ENCODE data around the gene OR1J4.
A peak's percentile ranks its signal among the peaks of the same experiment; 100 is the strongest.
"Not testable (repeated sequence)": the region's sequence is repeated elsewhere in the genome, so short reads cannot be mapped to it uniquely, and the experiment has no call there.

OR1J4 gene, protein sequence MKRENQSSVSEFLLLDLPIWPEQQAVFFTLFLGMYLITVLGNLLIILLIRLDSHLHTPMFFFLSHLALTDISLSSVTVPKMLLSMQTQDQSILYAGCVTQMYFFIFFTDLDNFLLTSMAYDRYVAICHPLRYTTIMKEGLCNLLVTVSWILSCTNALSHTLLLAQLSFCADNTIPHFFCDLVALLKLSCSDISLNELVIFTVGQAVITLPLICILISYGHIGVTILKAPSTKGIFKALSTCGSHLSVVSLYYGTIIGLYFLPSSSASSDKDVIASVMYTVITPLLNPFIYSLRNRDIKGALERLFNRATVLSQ

DNA sequence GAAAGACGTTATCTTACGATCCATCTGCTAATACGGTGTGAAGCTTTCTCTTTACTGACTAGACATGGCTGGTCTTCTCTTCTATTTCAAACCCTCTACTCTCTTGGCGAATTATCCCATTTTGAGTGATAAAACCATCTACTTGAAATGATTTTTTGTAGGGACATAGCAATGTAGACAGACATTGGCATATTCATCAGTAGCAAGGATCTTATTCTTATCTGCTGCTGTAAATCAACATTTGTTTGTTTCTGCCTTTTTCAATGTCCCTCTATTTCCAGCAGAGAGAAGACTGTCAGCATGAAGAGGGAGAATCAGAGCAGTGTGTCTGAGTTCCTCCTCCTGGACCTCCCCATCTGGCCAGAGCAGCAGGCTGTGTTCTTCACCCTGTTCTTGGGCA, at the start of gene OR1J4:
Gene OR1J4 (plus strand): TSS at position 301 of the 400 bp plus-strand sequence. CDS start 0 bp downstream, at position 301.
- DNase-seq (ENCODE audit: low spot score), result no peak

DNA sequence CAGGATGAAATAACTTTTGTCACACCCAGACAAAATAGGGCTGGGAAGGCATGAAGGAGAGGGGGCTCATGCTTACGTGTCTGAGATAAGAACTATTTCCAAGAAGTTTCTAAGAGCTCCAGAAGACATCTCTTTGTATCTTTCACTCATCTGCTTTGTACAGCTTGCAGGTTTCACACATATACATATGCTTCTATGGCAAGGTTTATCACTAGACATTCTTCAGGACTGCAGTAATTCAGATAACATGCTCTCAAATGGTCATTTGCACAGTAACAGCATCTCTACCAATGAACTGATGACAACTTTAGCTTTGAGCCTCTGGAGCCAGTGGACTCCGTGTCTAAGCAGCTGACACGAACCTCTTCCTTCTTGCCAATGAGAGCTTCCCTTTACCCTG, 44.4 kb upstream of the OR1J4 start:
- DNase-seq (ENCODE audit: low spot score), result no peak

DNA sequence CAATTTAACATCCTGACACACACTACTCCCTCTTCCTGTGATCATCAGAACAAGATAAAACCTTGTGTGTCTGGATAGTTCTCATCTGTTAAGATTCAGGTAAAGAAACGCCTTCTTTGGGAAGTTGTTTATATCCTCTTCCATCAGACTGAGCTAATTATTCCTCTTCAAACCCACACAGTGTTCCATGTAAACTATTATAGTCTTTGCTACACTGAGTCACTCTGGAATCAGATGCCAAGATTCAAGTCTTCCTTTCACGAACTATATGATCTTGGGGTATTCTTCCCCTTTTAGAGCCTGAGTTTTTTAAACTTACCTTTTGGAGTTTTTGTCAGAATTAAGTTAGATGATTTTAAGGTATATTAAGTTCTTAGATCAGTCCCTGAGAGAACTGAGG, 43.2 kb upstream of the OR1J4 start:
- DNase-seq (ENCODE audit: low spot score), result no peak

DNA sequence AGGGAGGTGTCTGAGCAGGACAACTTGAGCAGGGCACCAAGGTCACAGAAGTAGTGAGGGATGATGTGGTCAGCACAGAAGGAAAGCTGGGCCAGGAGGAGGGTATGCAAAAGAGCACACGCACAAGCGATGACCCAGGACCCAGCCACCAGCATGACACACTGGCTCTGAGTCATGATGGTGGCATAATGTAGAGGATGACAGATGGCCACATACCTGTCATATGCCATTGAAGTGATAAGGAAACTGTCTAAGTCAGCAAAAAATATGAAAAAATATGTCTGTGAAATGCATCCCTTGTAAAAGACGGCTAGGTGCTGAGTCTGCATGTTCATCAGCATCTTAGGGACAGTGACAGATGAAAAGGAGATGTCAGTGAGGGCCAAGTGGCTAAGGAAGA, 41.6 kb upstream of the OR1J4 start:
- no peak for DNase-seq (ENCODE audit: low spot score)

DNA sequence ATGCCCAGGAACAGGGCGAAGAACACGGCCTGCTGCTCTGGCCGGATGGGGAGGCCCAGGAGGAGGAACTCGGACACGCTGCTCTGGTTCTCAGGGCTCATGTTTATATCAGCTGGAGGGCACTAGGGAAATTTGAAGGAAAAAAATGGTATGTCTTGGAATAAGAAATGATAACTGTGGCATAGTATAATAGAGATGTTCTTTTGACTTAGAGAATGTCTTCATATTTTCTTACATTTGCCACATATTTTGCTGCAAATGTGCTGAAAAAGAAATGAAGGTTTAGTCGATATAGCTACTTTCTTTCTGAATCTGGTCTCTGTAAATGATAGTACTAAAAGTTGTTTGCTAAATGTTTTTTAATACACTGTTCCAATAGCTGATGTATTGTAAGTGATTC, 41.1 kb upstream of the OR1J4 start, which contains the start of gene OR1J1:
Gene OR1J1 (minus strand): TSS at position 101 of the 400 bp plus-strand sequence. CDS start 0 bp downstream, at position 101.
- DNase-seq (ENCODE audit: low spot score), result no peak

DNA sequence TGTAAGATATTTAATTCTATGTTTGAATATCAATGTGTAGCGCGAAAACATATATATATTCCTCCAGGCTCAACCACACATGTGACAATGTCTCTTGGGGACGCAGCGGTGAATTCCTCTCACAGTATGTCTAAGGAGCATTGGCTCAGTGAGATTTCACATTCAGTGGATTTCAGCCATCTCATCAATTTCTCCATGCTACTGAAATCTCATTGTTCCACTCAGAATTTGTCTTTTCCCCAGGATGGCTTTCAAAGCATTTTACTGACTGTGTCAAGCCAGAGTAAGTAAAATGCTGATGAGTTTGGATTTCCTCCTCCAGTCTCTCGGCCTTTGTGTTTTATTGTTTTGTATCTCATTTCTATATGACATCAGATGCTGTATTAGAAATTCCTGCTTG, 39.9 kb upstream of the OR1J4 start:
- DNase-seq (ENCODE audit: low spot score), result no peak

DNA sequence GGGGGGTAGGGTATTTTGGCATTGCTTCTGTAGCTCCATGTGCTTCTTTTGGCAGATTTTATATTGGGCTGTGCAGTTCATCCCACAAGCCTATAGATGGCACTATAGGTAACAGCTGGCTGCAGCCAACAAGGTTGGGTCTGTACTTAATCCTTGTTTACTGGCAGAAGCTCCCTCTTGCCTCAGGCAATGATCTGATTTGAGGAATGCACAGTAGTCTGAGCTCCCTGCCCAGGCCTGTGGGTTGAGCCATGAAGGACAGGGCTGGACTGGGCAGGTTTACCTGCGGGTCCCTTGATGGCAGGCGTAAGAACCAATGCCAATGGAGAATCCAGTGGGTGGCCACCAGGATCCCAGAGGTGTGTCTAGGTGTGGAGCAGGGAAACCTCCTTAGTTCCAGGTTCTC, 20.1 kb upstream of the OR1J4 start:
- peak; percentile 48 for DNase-seq (ENCODE audit: low spot score)

DNA sequence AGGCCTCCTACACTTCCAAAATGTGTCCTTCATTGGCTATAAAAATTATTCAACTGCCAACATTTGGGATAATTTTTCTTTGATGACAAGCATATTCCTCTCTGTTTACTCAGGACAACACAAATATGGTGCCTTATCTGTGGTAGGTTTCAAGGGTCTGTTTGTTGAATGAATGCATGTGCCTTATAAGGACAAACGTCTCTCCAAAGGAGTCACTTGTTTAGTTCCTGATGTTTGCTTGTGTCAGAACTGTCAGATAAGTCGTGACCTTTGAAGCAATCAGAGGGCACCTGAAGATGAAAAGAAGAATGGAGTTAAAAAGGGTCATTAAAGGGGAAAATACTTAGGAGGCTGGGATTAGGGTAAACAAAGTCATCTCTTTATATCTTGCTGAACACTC, 12.0 kb upstream of the OR1J4 start:
- no peak for DNase-seq (ENCODE audit: low spot score)

DNA sequence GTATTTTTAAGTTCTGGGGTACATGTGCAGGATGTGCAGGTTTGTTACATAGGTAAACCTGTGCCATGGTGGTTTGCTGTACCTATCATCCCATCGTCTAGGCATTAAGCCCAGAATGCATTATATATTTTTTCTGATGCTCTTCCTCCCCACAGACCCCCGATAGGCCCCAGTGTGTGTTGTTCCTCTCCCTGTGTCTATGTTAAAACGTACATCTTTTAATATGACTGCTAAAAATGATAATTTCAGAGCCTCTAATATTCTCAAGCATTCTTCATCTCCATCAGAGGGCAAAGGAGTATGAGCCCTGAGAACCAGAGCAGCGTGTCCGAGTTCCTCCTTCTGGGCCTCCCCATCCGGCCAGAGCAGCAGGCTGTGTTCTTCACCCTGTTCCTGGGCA, 8.4 kb upstream of the OR1J4 start, which contains the start of gene OR1J2:
Gene OR1J2 (plus strand): TSS at position 301 of the 400 bp plus-strand sequence. CDS start 0 bp downstream, at position 301.
- no peak for DNase-seq (ENCODE audit: low spot score)

DNA sequence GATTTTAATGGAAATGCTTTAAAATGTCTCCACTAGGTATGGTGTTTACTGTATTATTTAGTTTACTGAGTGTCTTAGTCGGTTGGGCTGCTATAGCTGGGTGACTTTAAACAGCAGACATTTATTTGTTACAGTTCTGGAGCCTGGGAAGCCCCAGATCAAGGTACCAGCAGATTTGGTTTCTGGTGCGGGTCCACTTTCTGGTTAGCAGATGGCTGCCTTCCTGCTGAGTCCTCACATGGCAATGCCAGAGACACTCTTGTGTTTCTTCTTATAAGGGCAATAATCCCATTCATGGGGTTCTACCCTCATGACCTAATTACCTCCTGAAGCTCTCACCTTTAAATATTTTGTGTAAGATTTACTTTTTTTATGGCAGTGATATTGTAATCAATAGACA, 715 bp upstream of the OR1J4 start:
- no peak for DNase-seq (ENCODE audit: low spot score)

DNA sequence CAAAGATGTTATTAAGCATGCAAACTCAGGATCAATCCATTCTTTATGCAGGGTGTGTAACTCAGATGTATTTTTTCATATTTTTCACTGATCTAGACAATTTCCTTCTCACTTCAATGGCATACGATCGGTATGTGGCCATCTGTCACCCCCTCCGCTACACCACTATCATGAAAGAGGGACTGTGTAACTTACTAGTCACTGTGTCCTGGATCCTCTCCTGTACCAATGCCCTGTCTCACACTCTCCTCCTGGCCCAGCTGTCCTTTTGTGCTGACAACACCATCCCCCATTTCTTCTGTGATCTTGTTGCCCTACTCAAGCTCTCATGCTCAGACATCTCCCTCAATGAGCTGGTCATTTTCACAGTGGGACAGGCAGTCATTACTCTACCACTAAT, 435 bp downstream of the OR1J4 start:
- DNase-seq (ENCODE audit: low spot score), result no peak

DNA sequence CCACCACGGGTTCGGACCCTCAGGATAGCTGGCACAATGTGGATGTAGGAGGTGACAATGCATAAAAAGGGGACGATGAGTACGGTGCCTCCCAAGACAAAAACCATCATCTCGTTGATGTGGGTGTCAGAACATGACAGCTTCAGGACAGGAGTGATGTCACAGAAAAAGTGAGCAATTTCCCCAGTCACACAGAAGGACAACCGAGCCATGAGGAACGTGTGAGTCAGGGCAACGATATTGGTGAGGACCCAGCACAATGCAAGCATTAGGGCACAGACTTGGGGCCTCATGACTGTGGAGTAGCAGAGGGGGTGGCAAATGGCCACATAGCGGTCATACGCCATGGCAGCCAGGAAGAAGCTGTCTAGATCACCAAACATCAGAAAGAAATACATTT, 7.7 kb downstream of the OR1J4 start:
- DNase-seq (ENCODE audit: low spot score), result no peak

DNA sequence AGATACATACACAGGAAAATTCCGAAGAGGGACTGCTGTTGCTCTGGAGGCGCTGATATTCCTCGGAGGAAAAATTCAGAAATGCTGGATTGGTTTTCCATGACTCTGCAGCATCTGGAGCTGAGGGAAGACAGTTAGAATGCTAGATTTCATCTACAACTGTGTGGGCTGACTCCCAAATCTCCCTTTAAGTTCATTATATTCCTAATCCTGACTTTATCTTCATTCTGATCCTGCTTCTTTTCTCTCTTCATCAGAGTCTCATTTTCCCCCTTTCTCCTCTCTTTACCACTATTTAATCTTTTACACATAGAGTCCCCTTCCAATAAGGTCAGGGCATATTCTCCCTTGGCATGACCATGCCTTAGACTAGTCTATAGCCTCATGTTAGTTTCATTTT, 8.3 kb downstream of the OR1J4 start, which contains the start of gene OR1N1:
Gene OR1N1 (minus strand): TSS at position 101 of the 400 bp plus-strand sequence. CDS start 0 bp downstream, at position 101.
- no peak for DNase-seq (ENCODE audit: low spot score)

DNA sequence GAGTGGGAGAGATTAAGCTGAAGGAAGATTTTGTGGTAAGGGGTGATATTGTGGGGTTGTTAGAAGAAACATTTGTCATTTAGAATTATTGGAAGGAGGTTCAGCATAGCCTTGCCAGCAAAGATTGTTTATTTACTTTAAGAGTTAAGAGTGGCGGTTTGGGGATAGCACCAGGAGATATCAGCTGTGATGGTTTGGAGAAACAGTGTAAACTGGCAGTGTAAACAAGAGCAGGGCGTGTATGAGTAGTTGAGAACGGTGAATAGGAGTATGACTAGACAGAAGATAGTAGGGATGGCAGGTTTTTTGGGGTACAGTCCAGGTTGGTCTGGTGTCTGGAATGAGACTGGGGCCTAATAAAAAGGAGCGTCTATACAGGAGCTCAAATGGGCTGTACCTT, 12.2 kb downstream of the OR1J4 start:
- not testable (repeated sequence) for DNase-seq (ENCODE audit: low spot score)

DNA sequence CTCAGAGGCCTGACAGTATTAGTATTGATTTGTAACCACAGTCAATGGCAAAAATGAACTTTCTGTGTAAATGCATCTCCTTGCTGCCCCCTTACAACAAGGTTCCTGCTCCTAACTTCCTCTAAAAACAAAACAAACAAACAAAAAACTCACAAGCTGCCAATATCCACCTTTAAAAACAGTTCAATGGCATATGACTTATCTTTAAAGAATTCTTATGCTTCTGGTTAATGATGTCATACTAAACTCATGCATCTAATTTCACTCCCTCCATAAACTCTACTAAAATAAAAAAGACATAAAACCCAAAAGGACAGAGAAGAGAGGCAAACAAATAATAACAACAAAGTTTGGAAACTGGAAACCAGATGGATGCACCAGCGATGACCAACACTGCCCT, 17.2 kb downstream of the OR1J4 start:
- DNase-seq (ENCODE audit: low spot score), result no peak

DNA sequence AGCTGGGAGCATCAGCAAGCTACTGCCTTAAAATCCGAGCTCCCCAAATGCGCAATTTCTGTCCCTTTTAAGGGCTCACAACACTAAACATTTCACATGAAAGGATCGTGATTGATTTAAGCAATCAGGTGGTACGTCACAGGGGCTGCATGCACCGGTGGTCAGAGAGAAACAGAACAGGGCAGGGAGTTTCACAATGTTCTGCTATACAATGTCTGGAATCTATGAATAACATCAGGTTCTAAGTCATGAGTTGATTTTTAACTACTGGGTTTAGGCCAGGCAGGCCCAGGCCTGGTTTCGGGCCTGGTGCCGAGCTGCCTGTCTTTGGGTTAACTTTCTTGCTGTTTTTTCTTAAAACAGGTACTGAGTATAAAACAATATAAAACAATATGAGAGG, 18.1 kb downstream of the OR1J4 start:
- not testable (repeated sequence) for DNase-seq (ENCODE audit: low spot score)

DNA sequence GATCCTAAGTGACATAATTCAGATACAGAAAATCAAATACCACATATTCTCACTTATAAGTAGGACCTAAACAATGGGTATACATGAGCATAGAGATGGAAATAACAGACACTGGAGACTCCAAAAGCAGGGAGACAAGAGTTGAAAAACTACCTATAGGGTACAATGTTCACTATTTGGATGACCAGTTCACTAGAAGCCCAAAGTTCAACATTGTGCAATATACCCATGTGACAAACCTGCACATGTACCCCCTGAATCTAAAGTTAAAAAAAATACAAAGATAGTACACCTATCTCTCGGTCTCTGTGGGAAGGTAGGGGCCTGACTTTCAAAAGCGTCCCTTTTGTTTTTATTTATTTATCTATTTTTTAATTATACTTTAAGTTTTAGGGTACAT, 19.8 kb downstream of the OR1J4 start:
- DNase-seq (ENCODE audit: low spot score), result no peak

DNA sequence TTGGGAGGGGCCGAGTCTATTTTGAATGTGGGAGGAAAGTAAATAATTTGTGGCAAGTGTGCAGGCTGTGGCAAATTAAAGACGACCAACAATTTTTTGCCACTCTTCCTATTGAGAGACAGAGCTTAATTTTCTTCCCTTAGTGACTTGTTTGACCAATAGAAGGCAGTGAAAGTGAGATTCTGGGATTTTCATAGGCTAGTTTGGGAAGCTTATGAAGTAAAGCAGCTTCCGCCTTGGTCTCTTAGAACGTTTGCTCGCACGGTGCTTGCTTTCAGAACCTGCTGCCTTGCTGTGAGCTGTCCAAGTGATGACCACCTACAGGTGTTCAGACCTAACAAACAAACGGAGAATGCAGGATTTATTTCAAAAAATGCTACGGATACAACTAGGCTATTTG, 27.3 kb downstream of the OR1J4 start:
- no peak for DNase-seq (ENCODE audit: low spot score)

DNA sequence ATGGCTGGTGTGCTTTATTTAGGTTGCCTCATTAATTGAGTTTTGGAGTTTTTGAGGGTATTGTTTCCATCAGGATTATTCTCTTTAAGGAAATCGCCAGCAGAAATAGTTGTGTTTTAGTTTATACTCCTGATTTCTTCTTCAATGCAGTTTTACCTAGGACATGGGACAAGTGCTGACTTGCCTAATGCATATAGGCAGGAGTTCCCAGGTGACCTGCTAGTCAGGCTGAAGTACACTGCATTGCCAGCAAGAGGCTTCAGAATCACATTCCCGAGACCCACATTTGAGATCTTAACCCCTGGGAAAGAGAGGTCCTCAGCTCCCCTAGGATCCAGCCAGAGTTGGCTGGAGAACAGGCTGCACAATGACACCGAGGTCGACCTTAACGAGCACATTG, 32.4 kb downstream of the OR1J4 start:
- DNase-seq (ENCODE audit: low spot score), result no peak

DNA sequence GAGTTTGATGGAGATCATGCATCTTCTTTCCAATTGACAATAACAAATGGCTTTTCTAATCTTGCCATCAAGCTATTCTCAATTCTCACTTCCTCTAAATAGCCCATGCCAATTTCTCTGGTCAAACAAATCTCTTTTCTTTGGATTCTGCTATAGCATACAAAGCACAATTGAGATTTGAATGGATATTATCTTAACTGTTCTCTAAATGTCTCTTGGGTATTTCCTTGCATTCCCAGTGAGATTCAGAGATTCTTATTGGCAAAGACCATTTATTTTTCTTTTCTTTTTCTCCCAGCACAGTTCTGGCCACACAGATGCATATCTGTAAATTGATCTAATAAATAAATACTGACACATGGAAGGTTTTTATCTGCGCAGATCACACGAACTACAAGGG, 33.9 kb downstream of the OR1J4 start, which contains the start of gene OR1N2:
Gene OR1N2 (plus strand): TSS at position 301 of the 400 bp plus-strand sequence. CDS start 100 bp downstream, outside the sequence.
- DNase-seq (ENCODE audit: low spot score), result no peak

DNA sequence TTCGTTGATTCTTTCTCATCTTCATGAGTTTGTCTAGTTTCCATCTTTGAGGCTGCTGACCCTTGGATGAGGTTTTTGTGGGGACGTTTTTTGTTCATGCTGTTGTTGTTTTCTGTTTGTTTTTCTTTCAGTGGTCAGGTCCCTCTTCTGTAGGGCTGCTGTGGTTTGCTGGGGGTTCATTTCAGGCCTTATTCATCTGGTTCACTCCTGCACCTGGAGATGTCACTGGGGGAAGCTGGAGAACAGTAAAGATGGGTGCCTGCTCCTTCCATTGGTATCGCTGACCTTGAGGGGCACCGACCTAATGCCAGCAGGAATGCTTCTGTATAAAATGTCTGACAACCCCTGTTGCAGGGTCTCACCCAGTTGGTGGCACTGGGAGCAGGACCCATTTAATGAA, 42.5 kb downstream of the OR1J4 start:
- no peak for DNase-seq (ENCODE audit: low spot score)

DNA sequence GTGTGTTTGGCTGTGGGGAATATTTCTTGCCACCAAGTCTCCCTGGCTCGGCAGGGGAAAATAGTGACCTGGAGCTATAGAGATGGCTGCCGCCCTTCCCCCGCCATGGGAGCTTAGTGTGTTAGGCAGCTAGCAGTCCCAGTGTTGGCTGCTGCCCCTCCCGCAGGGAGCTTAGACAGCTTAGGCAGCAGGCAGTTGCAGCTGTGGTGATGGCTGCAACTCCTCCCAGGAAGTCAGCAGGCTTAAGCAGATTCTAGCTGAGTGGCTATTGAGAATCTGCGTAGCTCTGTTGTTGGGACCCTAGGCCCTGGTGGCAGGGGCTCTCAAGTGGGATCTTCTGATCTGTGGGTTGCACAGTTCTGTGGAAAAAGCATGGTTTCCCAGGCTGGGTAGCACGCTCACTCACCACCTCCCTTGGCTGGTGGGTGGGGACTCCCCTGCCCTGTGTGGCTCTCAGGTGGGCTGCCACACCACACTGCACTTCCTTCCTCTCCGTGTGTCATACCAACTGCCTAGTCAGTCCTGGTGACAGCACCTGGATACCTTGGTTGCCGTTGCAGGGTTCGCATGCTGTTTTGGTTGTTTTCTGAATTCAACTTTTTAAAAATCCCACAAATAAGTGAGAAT, 43.3 kb downstream of the OR1J4 start:
- no peak for DNase-seq (ENCODE audit: low spot score)

DNA sequence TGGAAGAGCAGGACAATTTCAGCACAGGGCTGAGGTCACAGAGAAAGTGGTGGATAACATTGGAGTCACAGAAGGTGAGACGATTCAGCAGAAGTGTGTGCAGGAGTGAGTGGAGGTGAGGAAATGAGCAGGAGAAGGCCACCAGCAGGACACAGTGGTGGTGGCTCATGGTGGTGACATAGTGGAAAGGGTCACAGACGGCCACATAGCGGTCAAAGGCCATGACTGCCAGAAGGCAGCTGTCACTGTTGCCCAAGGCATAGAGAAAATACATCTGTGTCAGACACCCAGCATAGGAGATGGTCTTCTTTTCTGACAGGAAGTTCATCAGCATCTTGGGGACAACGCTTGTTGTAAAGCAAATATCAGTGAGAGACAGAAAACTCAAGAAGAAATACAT, 49.0 kb downstream of the OR1J4 start:
- DNase-seq (ENCODE audit: low spot score), result no peak
